OCI-LY3 (cell line): ENCODE data around the gene RNF175.
"Not testable (repeated sequence)": the region's sequence is repeated elsewhere in the genome, so short reads cannot be mapped to it uniquely, and the experiment has no call there.

Experiments used
- H2AFZ ChIP-seq: fragments of 200-600, 300-600 bp; shearing (Covaris generic); 2 replicates; pipeline ENCODE4 v1.6.0; 2014; ENCODE audit warnings: antibody characterized with exemption, low read depth, low read length
- H3K27ac ChIP-seq: fragments of 200-600, 300-600 bp; sonication (generic); 2 replicates; pipeline ENCODE4 v1.5.1; 2014; ENCODE audit warnings: mild to moderate bottlenecking, low read length, moderate library complexity, mixed read lengths
- H3K27me3 ChIP-seq: fragments of 200-600, 300-600 bp; sonication (generic); 2 replicates; pipeline ENCODE4 v1.6.1; 2014; ENCODE audit warnings: low read depth, low read length, mixed read lengths
- H3K36me3 ChIP-seq: fragments of 200-600, 300-600 bp; sonication (generic); replicated peaks from 2 replicates; pipeline ENCODE3; 2014; ENCODE audit warnings: low read depth, low read length, mixed read lengths
- H3K4me1 ChIP-seq: fragments of 300-600, 200-600 bp; sonication (generic); 2 replicates; pipeline ENCODE4 v1.6.1; 2014; ENCODE audit warnings: low read length, mixed read lengths
- H3K4me2 ChIP-seq: fragments of 200-600, 300-600 bp; sonication (generic); 2 replicates; pipeline ENCODE4 v1.6.1; 2014; ENCODE audit warnings: low read length, mixed read lengths
- H3K4me3 ChIP-seq: fragments of 300-600, 200-600 bp; sonication (generic); 2 replicates; pipeline ENCODE4 v1.5.1; 2014; ENCODE audit warnings: antibody characterized with exemption, mild to moderate bottlenecking, low read length, moderate library complexity
- H3K79me2 ChIP-seq: fragments of 300-600, 200-600 bp; shearing (Covaris generic); 2 replicates; pipeline ENCODE4 v1.6.1; 2014; ENCODE audit warnings: mild to moderate bottlenecking, low read length, mixed read lengths
- H3K9ac ChIP-seq: fragments of 300-600, 200-600 bp; shearing (Covaris generic); 2 replicates; pipeline ENCODE4 v1.6.0; 2014; ENCODE audit warnings: mild to moderate bottlenecking, low read length, moderate library complexity
- H3K9me3 ChIP-seq: fragments of 200-600, 300-600 bp; shearing (Covaris generic); 2 replicates; pipeline ENCODE4 v1.6.1; 2014; ENCODE audit warnings: low read length, mixed read lengths; ENCODE audit not compliant: insufficient read depth
- H4K20me1 ChIP-seq: fragments of 200-600, 300-600 bp; sonication (generic); 2 replicates; pipeline ENCODE4 v1.6.1; 2016; ENCODE audit warnings: low read length, mixed read lengths; ENCODE audit not compliant: insufficient read depth
- EZH2phosphoT487 ChIP-seq: fragments of 200-600 bp; shearing (Covaris generic); IDR thresholded peaks from 2 replicates; pipeline ENCODE4 v1.6.1; 2018; ENCODE audit warnings: antibody characterized with exemption, mixed run types, low read depth
- TF ChIP-seq, protein P1 (sequence below): fragments of 200-600, 300-600 bp; sonication (generic); IDR thresholded peaks from 2 replicates; pipeline ENCODE4 v1.5.1; 2014; ENCODE audit warnings: antibody characterized with exemption, low read length, low read depth

RNF175 gene

DNA sequence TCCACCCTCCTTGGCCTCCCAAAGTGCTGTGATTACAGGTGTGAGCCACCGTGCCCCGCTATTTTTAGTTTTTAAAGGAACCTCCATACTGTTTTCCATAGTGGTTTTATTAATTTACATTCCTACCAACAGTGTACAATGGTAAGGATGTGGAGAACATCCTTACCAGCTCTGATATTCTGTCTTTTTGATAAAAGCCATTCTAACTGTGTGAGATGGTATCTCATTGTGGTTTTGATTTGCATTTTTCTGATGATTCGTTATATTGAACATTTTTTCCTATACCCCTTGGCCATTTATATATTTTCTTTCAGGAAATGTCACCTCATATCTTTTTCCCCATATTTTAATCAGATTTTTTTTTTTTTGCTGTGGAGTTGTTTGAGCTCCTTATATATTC is 90.0 kb downstream of the RNF175 start:
- no peak overlapping the region for H3K4me2 ChIP-seq
- no peaks in the 10 kb centered on the region for H3K4me1 ChIP-seq
- no peak overlapping the region for H3K27ac ChIP-seq
- no peak overlapping the region for H2AFZ ChIP-seq
- TF ChIP-seq EZH2phosphoT487: no peak
- TF ChIP-seq, protein P1, sequence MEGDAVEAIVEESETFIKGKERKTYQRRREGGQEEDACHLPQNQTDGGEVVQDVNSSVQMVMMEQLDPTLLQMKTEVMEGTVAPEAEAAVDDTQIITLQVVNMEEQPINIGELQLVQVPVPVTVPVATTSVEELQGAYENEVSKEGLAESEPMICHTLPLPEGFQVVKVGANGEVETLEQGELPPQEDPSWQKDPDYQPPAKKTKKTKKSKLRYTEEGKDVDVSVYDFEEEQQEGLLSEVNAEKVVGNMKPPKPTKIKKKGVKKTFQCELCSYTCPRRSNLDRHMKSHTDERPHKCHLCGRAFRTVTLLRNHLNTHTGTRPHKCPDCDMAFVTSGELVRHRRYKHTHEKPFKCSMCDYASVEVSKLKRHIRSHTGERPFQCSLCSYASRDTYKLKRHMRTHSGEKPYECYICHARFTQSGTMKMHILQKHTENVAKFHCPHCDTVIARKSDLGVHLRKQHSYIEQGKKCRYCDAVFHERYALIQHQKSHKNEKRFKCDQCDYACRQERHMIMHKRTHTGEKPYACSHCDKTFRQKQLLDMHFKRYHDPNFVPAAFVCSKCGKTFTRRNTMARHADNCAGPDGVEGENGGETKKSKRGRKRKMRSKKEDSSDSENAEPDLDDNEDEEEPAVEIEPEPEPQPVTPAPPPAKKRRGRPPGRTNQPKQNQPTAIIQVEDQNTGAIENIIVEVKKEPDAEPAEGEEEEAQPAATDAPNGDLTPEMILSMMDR: no peak
- H3K27me3 ChIP-seq: peaks cover 11% of the 10 kb centered on the region; the same call in 1 of the 2 replicates
- H3K36me3 ChIP-seq: no peaks in the 10 kb centered on the region
- H3K4me3 ChIP-seq: no peak overlapping the region
- peaks cover 10% of the 10 kb centered on the region; the same call in 1 of the 2 replicates for H3K9me3 ChIP-seq
- no peaks in the 10 kb centered on the region for H4K20me1 ChIP-seq
- no peak overlapping the region for H3K9ac ChIP-seq
- no peaks in the 10 kb centered on the region for H3K79me2 ChIP-seq

DNA sequence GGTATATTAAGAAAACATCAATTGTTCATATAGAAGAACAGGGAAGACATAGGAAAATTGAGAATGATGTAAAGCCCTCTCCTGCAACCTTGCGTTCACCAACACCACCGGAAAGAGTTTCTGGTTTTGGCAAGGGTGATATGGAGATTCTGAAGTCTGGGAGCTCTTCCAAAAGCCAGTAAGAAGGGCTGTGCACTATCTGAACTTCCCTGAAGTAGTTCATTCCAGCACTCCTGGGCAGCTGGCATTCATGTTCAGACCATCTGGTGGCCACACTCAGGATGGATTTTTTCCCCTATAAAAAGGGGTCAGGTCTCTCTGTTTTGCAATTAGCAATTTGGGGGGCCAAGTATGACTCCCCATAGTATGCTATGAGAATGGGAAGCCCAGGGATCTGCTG is 91.2 kb downstream of the RNF175 start:
- Histone ChIP-seq H3K4me2 (no peak overlapping the region), H4K20me1 (no peaks in the 10 kb centered on the region), H3K36me3 (no peaks in the 10 kb centered on the region), H3K27me3 (peaks cover 11% of the 10 kb centered on the region; the same call in 1 of the 2 replicates), H3K4me3 (no peak overlapping the region), H3K9me3 (0 out of 2 replicates have a peak, but pooled peaks cover under 1% of the 10 kb centered on the region), H3K79me2 (no peaks in the 10 kb centered on the region), H3K9ac (no peak overlapping the region), H2AFZ (no peak overlapping the region), H3K4me1 (no peaks in the 10 kb centered on the region), H3K27ac (no peak overlapping the region)
- TF ChIP-seq EZH2phosphoT487: no peak
- TF ChIP-seq, protein P1: no peak

GRCh38 chr4:153666505-153666904 is 93.3 kb downstream of the RNF175 start:
- H3K79me2 ChIP-seq, H3K9ac ChIP-seq, H3K4me3 ChIP-seq, H3K36me3 ChIP-seq, H3K27ac ChIP-seq, H2AFZ ChIP-seq, H3K4me1 ChIP-seq, H4K20me1 ChIP-seq, H3K4me2 ChIP-seq, H3K9me3 ChIP-seq: not testable (repeated sequence)
- H3K27me3 ChIP-seq: peaks cover 11% of the 10 kb centered on the region; the same call in 1 of the 2 replicates

DNA sequence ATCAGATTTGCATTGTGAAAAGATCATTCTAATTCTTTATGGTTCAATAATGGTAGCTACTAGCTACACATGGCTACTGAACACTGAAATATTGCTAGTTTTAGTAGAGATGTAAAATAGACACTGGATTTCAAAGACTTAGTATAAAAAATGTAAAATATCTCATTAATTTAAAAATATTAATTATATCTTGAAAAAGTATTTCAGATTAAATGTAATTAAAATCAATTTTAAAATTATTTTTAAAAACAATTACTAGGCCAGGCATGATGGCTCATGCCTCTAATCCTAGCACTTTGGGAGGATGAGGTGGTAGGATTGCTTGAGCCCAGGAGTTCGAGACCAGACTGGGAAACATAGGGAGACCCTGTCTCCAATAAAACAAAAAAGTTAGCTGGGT is 96.2 kb downstream of the RNF175 start:
- Histone ChIP-seq H3K36me3 (no peaks in the 10 kb centered on the region), H3K9ac (no peak overlapping the region), H3K27ac (no peak overlapping the region), H3K4me3 (no peak overlapping the region), H2AFZ (no peak overlapping the region), H3K9me3 (no peaks in the 10 kb centered on the region), H3K4me2 (no peak overlapping the region), H3K4me1 (no peaks in the 10 kb centered on the region), H3K79me2 (no peaks in the 10 kb centered on the region), H3K27me3 (peaks cover 6% of the 10 kb centered on the region; the same call in 1 of the 2 replicates), H4K20me1 (no peaks in the 10 kb centered on the region)
- TF ChIP-seq, protein P1: no peak
- no peak for TF ChIP-seq EZH2phosphoT487

- no peaks in the 10 kb centered on the region for H4K20me1 ChIP-seq
- no peak overlapping the region for H3K27ac ChIP-seq
- H3K9ac ChIP-seq: no peak overlapping the region
- TF ChIP-seq EZH2phosphoT487: no peak
- TF ChIP-seq, protein P1: no peak
- 0 out of 2 replicates have a peak, but pooled peaks cover 8% of the 10 kb centered on the region for H3K27me3 ChIP-seq
- H3K9me3 ChIP-seq: no peaks in the 10 kb centered on the region
- H3K4me1 ChIP-seq: no peaks in the 10 kb centered on the region
- H3K79me2 ChIP-seq: no peaks in the 10 kb centered on the region
- no peak overlapping the region for H3K4me3 ChIP-seq
- H3K4me2 ChIP-seq: no peak overlapping the region
- H3K36me3 ChIP-seq: no peaks in the 10 kb centered on the region
- H2AFZ ChIP-seq: no peak overlapping the region
Observed at GRCh38 chr4:153661908-153662307, 97.9 kb downstream of the RNF175 start.
